HG02610 (cell line): ENCODE measurements around the gene CHST3.
"Not testable (repeated sequence)": the region's sequence is repeated elsewhere in the genome, so short reads cannot be mapped to it uniquely, and the experiment has no call there.

Source experiments
- ATAC-seq: cut with Tn5 transposase; IDR thresholded peaks from one replicate; pipeline ENCODE4 v1.9.1; 2021; ENCODE audit warnings: mild to moderate bottlenecking, moderate library complexity; ENCODE audit not compliant: unreplicated experiment

The CHST3 gene, protein sequence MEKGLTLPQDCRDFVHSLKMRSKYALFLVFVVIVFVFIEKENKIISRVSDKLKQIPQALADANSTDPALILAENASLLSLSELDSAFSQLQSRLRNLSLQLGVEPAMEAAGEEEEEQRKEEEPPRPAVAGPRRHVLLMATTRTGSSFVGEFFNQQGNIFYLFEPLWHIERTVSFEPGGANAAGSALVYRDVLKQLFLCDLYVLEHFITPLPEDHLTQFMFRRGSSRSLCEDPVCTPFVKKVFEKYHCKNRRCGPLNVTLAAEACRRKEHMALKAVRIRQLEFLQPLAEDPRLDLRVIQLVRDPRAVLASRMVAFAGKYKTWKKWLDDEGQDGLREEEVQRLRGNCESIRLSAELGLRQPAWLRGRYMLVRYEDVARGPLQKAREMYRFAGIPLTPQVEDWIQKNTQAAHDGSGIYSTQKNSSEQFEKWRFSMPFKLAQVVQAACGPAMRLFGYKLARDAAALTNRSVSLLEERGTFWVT

DNA sequence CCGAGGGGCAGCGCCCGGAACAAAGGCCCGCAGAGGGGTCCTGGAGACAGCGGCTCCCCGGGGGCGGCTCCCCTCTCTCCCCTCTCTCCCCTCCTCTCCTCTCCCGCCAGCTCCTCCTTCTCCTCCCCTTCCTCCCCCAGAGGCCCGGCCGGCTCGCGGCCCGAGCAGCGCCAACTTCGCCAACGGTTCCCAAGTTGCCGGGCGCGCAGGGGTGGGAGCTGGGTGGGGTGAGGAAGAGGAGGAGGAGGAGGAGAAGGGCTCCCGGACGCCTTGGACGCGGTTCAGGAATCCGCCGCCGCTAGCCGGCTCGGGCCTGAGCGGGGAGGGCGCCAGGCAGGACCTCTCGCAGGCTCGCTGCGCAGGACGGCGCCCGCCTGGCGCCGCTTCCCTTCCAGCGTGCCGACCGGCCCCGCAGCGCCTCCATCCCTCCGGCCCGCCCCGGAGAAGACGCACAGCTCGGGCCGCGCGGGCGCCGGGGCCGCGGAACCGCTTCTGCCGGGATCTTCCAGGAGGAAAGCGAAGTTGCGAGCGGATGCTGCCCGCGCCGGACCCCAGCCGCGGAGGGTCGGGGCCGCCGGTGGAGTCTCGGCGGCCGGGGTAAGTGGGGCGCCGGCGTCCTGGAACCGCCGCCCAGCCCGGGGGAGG is at the start of gene CHST3:
Gene CHST3 (plus strand): TSS at position 298 of the 645 bp plus-strand sequence. CDS start 41,448 bp downstream, outside the sequence.
- ATAC-seq = no peak

DNA sequence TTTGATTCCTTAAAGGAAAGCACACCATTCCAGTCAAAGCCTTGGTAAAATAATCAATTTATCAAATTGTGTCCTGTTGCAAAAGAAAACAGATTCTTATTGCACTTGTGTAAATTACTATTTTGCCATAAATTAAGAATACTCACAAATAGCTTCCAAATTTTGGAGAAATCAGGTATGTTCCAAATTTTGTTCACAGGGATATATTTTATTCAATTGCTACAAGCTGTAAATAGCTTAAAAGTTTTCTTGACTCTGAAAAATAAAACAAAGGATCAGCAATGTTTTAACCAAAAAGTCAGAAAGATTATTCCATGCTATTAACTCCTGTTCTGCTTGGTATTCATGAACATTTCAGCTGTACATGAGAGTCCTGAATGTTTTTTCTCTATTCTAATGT is 47.4 kb upstream of the CHST3 start:
- ATAC-seq = no peak

DNA sequence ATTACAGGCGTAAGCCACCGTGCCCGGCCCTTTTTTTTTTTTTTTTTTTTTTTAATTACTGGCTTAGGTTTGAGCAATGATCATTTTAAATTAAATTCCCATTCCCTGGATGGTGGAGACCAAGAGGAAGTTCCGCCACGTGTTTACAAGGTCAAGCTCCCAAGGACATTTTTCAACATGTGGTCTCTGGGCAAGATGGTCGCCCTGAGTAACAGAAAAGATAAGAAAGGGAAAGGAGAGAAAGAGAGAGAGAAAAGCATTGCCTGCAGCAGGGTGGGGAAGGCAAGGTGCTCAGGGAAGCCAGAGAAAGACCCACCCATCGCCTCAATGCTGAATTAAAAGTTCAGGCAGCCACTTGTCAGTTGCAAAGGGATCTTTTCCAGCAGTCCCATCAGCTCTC is 45.2 kb upstream of the CHST3 start:
- ATAC-seq = no peak

DNA sequence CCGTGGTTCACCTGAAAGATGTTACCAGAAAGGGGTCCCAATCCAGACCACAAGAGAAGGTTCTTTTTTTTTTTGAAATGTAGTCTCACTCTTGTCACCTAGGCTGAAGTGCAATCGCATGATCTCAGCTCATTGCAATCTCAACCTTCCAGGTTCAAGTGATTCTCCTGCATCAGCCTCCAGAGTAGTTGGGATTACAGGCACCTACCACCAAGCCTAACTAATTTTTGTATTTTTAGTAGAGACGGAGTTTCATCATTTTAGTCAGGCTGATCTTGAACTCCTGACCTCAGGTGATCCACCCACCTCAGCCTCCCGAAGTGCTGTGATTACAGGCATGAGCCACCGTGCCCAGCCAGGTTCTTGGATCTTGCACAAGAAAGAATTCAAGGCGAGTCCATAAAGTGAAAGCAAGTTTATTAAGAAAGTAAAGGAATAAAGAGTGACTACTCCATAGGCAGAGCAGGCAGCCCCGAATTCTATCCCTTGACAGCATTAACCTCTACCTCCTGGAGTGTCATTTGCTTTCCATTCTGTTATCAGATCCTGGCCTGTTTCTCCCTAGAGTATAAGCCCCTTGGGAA is 44.1 kb upstream of the CHST3 start:
- not testable (repeated sequence) for ATAC-seq

DNA sequence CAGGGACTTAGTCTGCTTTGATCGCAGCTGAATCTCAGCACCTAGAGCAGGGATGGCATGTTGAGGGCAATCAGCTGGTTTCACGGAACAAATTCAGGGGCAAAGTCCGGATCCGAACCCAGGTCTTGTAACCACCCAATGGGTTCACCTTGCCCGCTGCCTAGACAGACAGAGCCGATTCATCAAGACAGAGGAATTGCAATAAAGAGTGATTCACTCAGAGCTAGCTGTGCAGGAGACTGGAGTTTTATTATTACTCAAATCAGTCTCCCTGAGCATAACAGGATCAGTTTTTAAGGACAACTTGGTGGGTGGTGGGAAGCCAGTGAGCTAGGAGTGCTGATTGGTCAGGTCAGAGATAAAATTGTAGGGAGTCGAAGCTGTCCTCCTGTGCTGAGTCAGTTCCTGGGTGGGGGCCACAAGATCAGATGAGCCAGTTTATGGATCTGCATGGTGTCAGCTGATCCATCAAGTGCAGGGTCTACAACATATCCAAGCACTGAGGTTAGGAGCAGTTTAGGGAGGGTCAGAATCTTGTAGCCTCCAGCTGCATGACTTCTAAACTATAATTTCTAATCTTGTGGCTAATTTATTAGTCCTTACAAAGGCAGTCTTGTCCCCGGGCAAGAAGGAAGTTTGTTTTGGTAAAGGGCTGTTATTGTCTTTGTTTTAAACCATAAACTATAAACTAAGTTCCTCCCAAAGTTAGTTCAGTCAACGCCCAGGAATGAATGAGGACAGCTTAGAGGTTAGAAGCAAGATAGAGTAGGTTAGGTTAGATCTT is 43.5 kb upstream of the CHST3 start:
- ATAC-seq = no peak

DNA sequence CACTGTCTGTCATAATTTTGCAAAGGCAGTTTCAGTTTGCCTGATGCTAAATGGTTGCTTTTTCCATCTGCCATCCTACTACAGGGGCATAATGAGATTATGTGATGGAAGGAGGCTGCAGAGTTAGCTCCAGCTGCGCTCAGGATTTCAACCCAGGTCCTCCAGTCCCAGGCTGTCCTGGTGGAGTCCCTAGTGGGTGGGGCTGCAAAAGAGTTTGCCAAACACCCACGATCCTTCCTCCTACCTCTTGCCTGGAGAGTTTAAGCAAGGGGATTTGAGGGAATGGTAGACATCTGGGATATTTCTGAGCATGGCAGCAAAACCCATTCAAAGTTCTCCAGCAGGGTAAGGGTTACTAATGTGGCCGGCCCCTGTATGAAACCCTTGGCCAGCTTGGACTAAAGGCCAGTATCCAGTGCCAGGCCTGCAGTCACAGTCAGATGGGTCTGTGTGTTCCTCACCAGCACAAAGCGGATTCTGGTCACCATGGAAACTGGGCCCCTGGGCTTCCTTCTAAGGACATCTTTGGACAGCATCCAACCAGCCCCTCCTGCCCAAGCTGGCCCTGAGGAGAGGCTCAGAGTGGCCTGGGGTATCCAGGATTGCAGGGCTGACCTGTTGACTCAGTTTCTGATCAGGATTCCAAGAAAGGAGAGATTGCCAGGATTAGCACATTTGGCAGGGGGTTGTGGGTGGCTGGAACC is 42.7 kb upstream of the CHST3 start:
- ATAC-seq = no peak

DNA sequence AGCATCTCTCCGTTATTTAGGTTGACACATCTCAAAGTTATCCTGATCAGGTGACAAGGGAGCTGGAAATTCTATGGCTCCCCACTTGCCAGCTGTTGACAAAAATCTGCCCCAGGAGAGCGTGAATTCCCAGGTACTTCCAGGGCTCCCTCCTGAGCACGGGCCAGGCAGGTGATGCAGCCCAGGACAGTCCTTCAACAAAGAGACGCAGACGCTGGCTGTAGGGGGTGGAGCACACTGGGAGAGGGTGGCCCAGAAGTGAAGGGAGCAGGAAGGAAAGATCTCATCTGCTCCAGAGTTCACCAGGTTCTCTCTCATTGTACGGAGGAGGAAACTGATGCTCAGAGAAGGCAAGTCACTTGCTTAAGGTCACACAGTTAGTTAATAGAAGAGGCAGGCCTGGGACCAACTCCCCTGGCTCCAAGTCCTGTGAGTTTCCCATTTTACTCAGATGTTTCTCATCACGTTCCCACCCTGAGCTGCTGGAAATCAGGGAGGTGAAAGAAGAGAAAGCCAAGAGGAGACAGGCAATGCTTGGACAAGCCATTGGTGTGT is 41.0 kb upstream of the CHST3 start:
- no peak for ATAC-seq

DNA sequence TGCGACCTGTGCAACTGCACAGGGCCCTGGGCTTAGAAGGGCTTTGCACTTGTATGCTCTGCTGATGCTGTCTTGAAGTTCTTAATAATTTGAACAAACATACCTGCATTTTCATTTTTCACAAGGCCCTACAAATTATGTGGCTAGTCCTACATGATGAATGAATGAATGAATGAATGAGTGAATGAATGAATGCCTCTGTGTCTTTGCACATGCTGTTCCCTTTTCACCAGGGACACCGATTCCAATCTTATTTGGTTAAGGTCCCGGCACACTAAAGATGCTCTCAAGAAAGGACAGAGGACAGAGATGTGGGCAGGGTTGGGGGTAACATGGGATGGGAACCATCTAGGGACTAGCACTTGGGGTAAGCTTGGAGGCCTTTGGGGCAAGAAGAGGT is 39.4 kb upstream of the CHST3 start:
- ATAC-seq = no peak

DNA sequence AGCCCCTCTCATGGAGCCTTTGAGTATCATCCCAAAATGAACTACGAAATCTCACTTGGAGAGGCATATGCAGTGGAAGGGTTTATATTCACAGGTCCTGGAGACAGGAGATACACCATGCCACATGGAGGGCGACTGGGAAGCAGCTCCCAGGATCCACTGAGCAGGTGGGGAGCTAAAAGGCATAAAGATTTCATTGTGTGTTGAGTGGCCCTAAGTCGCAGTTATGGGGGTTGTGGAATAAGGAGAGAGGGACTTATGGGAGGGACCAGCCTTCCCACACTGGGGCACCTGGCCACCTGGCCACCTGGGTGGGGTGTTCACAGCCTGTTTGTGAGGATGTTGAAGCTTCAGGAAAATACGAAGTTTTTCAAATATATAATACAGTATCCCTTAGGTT is 37.0 kb upstream of the CHST3 start:
- ATAC-seq = no peak

DNA sequence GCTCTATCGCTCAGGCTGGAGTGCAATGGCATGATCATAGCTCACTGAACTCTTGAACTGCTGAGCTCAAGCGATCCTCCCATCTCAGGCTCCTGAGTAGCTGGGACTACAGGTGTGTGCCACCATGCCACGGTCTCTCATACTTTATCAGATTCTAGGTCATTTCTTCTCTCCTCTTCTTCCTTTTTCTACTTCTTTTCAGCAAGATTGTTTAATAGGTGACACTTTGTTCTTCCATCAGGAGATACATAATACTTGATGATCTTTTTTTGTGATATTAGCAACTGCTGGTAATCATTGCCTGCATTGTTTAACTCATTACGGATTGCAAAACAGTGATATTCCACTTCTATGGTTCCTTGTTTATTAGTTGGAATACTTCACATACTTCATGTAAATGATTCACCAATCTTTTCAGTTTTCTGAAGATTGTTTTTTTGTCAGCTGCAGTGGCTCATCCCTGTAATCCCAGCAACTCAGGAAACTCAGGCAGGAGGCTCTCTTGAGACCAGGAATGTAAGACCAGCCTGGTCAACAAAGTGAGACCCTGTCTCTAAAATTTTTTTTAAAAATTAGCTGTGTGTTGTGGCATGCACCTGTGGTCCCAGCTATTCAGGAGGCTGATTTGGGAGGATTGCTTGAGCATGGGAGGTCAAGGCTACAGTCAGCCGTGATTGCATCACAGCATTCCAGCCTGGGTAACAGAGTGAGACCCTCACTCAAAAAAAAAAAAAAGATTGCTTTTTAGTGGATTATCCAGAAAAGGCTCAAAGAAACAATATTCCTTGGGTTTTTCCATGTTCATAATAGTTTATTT is 36.2 kb upstream of the CHST3 start:
- no peak for ATAC-seq

DNA sequence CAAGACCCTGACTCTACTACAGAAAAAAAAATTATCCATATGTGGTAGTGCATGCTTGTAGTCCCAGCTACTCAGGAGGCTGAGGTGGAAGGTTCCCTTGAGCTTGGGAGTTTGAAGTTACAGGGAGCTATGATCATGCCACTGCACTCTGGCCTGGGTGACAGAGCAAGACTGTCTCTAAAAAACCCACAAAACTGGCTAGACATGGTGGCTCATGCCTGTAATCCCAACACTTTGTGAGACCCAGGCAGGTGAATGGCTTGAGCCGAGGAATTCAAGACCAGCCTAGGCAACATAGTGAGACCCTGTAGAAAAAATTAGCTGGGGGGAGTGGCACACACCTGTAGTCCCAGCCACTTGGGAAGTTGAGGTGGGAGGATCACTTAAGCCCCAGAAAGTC is 32.9 kb upstream of the CHST3 start:
- no peak for ATAC-seq

DNA sequence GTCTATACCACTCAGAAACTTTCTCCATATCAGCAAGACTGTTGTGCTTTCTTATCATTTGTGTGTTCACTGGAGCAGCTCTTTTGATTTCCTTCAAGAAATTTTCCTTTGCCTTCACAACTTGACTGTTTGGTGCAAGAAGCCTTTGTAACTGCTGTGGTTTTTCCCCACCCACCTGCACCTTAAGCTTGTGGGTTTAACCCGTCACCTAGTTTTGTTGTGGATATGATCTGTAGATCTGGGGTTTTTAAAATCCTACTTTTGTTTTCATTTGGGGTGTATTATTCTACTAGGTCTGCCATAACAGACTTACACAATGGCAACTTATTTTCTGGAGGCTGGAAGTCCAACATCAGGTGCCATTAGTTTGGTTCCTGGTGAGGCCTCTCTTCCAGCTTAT is 30.5 kb upstream of the CHST3 start:
- ATAC-seq = no peak

DNA sequence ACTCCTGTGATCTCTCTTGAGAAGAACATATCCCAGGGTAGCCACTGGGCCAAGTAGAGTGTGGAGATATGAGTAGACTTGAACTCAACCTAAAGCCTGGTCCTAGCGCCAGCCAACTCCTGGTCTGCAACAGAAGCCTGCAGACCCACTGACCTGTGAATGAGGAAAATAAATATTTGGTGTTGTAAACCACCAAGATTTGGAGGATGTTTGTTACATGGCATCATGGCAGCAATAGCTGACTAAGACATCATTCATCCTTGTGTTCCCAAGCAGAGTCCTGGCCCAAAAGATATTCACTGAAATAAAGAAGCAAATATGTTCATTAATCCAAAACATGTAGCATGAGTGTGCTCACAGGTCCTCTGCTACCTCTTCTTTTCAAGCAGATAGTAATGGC is 26.0 kb upstream of the CHST3 start:
- no peak for ATAC-seq

DNA sequence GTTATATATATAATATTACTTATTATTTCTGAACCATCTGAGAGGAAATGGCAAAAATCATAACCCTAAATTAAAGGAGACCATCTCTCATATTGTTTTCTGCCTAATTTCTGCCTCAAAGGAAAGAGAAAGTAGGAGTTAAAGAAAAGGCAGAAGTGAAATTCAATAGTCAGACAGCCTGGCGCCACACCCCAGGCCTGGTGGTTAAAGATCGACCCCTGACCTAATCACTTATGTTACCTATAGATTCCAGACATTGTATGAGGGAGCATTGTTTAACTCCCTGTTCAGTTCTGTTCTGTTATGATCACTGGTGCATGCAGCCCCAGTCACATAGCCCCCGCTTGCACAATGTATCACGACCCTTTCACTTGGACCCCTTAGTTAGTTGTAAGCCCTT is 24.9 kb upstream of the CHST3 start:
- ATAC-seq = no peak

DNA sequence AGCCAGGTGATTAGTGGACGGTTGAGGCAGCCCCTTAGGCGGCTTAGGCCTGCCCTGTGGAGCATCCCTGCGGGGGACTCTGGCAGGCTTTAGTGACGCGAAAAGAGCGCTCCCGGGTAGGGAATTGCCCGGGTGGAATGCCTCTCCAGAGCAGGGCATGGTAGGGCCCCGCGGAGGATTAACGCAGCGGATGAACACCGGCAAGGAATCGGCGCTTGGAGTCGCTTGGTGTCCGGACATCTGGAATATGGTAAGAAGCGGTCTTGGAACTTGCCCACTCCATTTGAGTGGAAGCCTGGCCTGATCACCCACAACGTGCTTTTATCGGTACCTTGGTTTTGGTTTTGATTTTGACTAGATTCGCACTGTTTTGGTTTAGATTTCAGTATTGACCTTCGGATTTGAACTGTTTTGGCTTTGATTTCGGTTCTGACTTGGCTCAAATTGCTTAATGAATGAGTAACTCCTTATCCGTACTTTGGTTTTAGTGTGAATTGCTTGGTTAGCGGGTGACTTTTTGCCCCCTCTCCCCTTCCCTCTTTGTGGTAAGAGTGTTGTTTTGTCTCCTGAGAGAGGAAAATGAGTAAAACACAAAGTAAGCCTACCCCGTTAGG is 24.2 kb upstream of the CHST3 start:
- ATAC-seq = no peak

DNA sequence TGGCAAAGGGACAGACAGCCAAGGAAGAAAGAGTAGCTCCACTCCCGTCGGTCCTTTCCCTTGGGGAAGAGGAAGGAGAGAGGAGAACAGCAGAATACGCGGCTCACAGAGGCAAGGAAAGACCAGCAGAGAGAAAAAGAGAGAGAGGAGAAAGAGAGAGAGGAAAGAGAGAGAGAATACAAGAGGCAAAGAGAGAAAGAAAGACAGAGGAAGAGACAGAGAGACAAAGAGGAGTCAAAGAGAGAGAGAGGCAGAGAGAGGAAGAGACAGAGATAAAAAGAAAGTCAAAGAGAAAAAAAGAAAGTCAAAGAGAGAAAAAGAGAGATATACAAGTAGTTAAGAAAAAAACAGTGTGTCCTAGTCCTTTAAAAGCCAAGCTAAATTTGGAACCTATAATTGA is 23.4 kb upstream of the CHST3 start:
- no peak for ATAC-seq

DNA sequence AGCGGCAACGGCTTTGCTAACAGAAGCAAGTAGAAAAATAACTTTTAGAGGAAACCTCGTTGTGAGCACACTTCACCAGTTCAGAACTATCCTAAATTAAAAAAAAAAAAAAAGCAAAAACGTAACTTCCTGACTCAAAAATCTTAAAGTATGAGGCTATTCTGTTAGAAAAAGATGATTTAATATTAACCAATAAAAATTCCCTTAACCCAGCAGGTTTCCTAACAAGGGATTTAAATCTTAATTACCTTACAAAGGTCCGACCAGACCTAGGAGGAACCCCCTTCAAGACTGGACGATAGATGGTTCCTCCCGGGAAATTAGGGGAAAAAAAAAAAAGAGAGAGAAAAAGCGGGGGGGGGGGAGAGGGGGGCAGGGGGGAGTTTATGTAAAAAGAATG is 22.9 kb upstream of the CHST3 start:
- no peak for ATAC-seq

DNA sequence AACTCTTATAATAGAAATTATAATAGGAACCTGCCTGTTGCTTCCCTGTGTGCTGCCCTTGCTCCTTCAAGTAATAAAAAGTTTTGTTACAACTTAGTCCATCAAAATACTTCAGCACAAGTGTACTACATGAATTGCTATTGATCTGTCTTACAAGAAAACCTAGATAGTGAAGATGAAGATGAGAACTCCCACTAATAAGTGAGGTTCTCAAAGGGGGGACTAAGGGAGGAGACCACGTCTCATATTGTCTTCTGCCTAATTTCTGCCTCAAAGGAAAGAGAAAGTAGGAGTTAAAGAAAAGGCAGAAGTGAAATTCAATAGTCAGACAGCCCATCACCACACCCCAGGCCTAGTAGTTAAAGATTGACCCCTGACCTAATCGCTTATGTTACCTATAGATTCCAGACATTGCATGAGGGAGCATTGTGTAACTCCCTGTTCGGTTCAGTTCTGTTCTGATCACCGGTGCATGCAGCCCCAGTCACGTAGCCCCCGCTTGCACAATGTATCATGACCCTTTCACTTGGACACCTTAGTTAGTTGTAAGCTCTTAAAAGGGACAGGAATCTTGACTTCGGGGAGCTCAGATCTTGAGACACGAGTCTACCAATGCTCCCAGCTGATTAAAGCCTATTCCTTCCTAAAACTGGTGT is 18.2 kb upstream of the CHST3 start:
- no peak for ATAC-seq

DNA sequence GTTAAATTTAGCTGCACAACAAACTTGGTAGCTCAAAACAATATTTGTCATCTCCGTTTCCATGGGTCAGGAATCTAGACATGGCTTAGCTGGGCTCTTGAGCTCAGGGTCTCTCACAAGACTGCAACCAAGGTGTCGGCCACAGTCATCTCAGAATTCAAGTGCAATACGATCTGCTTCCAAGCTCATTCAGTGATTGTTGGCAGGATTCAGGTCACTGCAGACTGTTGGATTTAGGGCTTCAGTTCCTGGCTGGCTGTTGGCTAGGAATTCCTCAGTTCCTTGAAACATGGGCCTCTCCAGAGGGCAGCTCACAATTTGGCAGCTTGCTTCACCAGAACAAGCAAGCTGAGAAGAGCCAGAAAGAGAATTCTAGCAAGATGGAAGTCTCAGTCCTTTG is 17.5 kb upstream of the CHST3 start:
- no peak for ATAC-seq
